Endothelial cell of umbilical vein (primary cell): ENCODE data around the gene SVOP. TPM values are rescaled to one million over a fixed set of nuclear protein-coding genes. Genes with fewer than 3 reads are reported as not detected.

Source experiments
- BruUV-seq: library from RNA; stranded (reverse); fragments of 400-500 nt; replicated peaks from 2 replicates; lab custom pipeline; 2021; lab: Mats Ljungman, UMichigan
- CTCF ChIA-PET: fragments of 300-600, 350-600 bp; sonication (Branson Sonifier 250); formaldehyde crosslinking; loops from one replicate; lab custom pipeline; 2021; ENCODE audit warnings: antibody characterized with exemption, inconsistent platforms; lab: Charles Lee
- POLR2A ChIA-PET: fragments of 300-600, 350-600 bp; sonication (Branson Sonifier 250); formaldehyde crosslinking; loops from one replicate; lab custom pipeline; 2021; ENCODE audit warnings: antibody characterized with exemption, inconsistent platforms; lab: Charles Lee
- DNase-seq: peaks from one replicate; pipeline ENCODE4 v3.0.0-alpha.2; 2011; ENCODE audit warnings: low read depth, low spot score
- FAIRE-seq: peaks from 2 replicates; lab custom pipeline; 2011; peaks lifted over from hg19 to GRCh38; lab: Jason Lieb, UNC
- H2AFZ ChIP-seq: 2 replicates; pipeline ENCODE4 v1.6.0; 2012; ENCODE audit warnings: low read depth, low read length, control low read depth, inconsistent platforms
- H3K27ac ChIP-seq: 2 replicates; pipeline ENCODE4 v1.5.1; 2011; ENCODE audit warnings: low read depth, mild to moderate bottlenecking, control low read depth, low read length, moderate library complexity; ENCODE audit not compliant: insufficient read depth
- H3K27me3 ChIP-seq, 2 experiments: 2 replicates each; pipeline versions ENCODE4 v1.6.0 to v1.6.1; 2011; ENCODE audit warnings: low read length in 2 of 2, mixed read lengths in 1 of 2; ENCODE audit not compliant: control insufficient read depth in 2 of 2, insufficient read depth in 2 of 2
- H3K36me3 ChIP-seq, 2 experiments: 2 replicates in 1 of 2; 3 replicates in 1 of 2; pipeline ENCODE4 v1.5.1; 2011; ENCODE audit warnings: low read length in 2 of 2, mild to moderate bottlenecking in 1 of 2, moderate library complexity in 1 of 2; ENCODE audit not compliant: control insufficient read depth in 2 of 2, insufficient read depth in 2 of 2; ENCODE audit errors: extremely low read depth in 1 of 2
- H3K4me1 ChIP-seq: 3 replicates; pipeline ENCODE4 v1.5.1; 2011; ENCODE audit warnings: mild to moderate bottlenecking, low read length; ENCODE audit not compliant: control insufficient read depth, insufficient read depth; ENCODE audit errors: extremely low read depth
- H3K4me2 ChIP-seq: 2 replicates; pipeline ENCODE4 v1.6.1; 2011; ENCODE audit warnings: low read length, control low read depth, mixed read lengths; ENCODE audit not compliant: insufficient read depth
- H3K4me3 ChIP-seq, 3 experiments: fragments of 200-600 bp in 1 of 3; sonication (generic), shearing (Covaris generic) in 1 of 3; replicated peaks in 1 of 3; 2 replicates each; pipeline ENCODE4 v1.5.1; 2011 to 2016; ENCODE audit warnings: control low read depth in 3 of 3, low read length in 3 of 3, mild to moderate bottlenecking in 2 of 3, inconsistent platforms in 1 of 3, low read depth in 1 of 3, moderate library complexity in 1 of 3; ENCODE audit not compliant: insufficient read depth in 1 of 3
- H3K79me2 ChIP-seq: 2 replicates; pipeline ENCODE4 v1.6.0; 2012; ENCODE audit warnings: low read length, inconsistent platforms; ENCODE audit not compliant: control insufficient read depth, insufficient read depth
- H3K9ac ChIP-seq: replicated peaks from 2 replicates; pipeline ENCODE3; 2011; ENCODE audit warnings: low read length, control low read depth; ENCODE audit not compliant: insufficient read depth; ENCODE audit errors: extremely low read depth
- H3K9me1 ChIP-seq: replicated peaks from 3 replicates; pipeline ENCODE4 v1.6.0; 2011; ENCODE audit warnings: mild to moderate bottlenecking, low read length; ENCODE audit not compliant: control insufficient read depth, insufficient read depth; ENCODE audit errors: extremely low read depth
- H3K9me3 ChIP-seq: replicated peaks from 2 replicates; pipeline ENCODE4 v1.5.1; 2012; ENCODE audit warnings: low read length, inconsistent platforms; ENCODE audit not compliant: control insufficient read depth, insufficient read depth
- H4K20me1 ChIP-seq: replicated peaks from 2 replicates; pipeline ENCODE3; 2011; ENCODE audit warnings: mild to moderate bottlenecking, low read length; ENCODE audit not compliant: control insufficient read depth, insufficient read depth; ENCODE audit errors: extremely low read depth
- CTCF ChIP-seq, 2 donors: IDR thresholded peaks; 1 replicate in 1 of 2; 2 replicates in 1 of 2; pipeline ENCODE4 v1.5.1; 2011; ENCODE audit warnings: low read length in 2 of 2, mild to moderate bottlenecking in 2 of 2, moderate library complexity in 2 of 2, control low read depth in 1 of 2, inconsistent platforms in 1 of 2, low read depth in 1 of 2; ENCODE audit not compliant: insufficient read depth in 1 of 2; ENCODE audit errors: extremely low read depth in 1 of 2
- EZH2 ChIP-seq: IDR thresholded peaks from 2 replicates; pipeline ENCODE4 v1.6.1; 2012; ENCODE audit warnings: borderline replicate concordance, low read depth, mild to moderate bottlenecking, moderate library complexity, low read length, inconsistent platforms; ENCODE audit not compliant: severe bottlenecking
- FOS ChIP-seq: IDR thresholded peaks from 2 replicates; pipeline ENCODE4 v1.6.1; 2011; ENCODE audit warnings: mild to moderate bottlenecking, low read length, moderate library complexity, borderline replicate concordance; ENCODE audit not compliant: insufficient read depth
- JUN ChIP-seq: IDR thresholded peaks from 2 replicates; pipeline ENCODE4 v1.6.1; 2011; ENCODE audit warnings: borderline replicate concordance, low read depth; ENCODE audit not compliant: insufficient read length, insufficient read depth
- MYC ChIP-seq: IDR thresholded peaks from one replicate; pipeline ENCODE4 v1.6.1; 2011; ENCODE audit warnings: mild to moderate bottlenecking, low read depth, low read length
- POLR2A ChIP-seq: IDR thresholded peaks from 2 replicates; pipeline ENCODE4 v1.6.1; 2012; ENCODE audit warnings: low read depth, mild to moderate bottlenecking, control low read depth, low read length
- POLR2AphosphoS5 ChIP-seq: IDR thresholded peaks from 2 replicates; pipeline ENCODE4 v1.6.1; 2012; ENCODE audit warnings: low read depth, mild to moderate bottlenecking, control low read depth, low read length, moderate library complexity; ENCODE audit not compliant: insufficient read depth
- dilution Hi-C: fragments of 300-500 bp; cut with MboI; formaldehyde crosslinking; loops from one replicate; pipeline ENCODE4 v1.15.0; 2019; ENCODE audit warnings: low sequenced_read_pairs; ENCODE audit not compliant: extremely low pct_ligation_motif_present
- intact Hi-C: fragments of 100-400 bp; cut with micrococcal nuclease; formaldehyde crosslinking; loops from one replicate; pipeline ENCODE4 v1.10.0; 2022
- polyA plus RNA-seq, 4 experiments: library from polyadenylated mRNA; depleted of rRNA in 3 of 4; stranded (reverse) in 3 of 4; unstranded in 1 of 4; fragments of >200 nt; gene quantifications; 2 replicates each; pipeline versions ENCODE4 v1.2.1 to v1.2.3, GENCODE V29; 2011 to 2012; ENCODE audit warnings: missing spikeins in 1 of 4
- total RNA-seq: library from RNA; stranded (reverse); gene quantifications from 2 replicates; pipeline ENCODE4 v1.2.3, GENCODE V29; 2021

The SVOP gene
- total and polyA plus RNA-seq, 2 donors (not counting 3 experiments of a cell fraction or from before 2014, with no cell fraction given): not detected

GRCh38 chr12:109009766-109010165, 11.1 kb downstream of the SVOP start:
- Histone ChIP-seq H3K9ac (no peak overlapping the region), H3K4me3 (no peak overlapping the region), H3K36me3 (no peaks in the 10 kb centered on the region), H3K79me2 (no peaks in the 10 kb centered on the region), H3K9me1 (no peaks in the 10 kb centered on the region), H3K4me1 (no peaks in the 10 kb centered on the region), H2AFZ (no peak overlapping the region), H3K27ac (no peak overlapping the region), H3K9me3 (no peaks in the 10 kb centered on the region), H3K4me2 (no peak overlapping the region), H3K27me3 (no peaks in the 10 kb centered on the region), H4K20me1 (no peaks in the 10 kb centered on the region)
- ChIA-PET CTCF (no interaction called here), POLR2A (no interaction called here)
- no peak for FAIRE-seq
- BruUV-seq: no TSS peak
- intact Hi-C loops (no loop called here), dilution Hi-C loops (no loop called here)
- DNase-seq: no peak
- TF ChIP-seq EZH2 (no peak), POLR2AphosphoS5 (no peak), FOS (no peak)

GRCh38 chr12:109004017-109004416, 16.9 kb downstream of the SVOP start:
- H3K4me3 ChIP-seq: no peak overlapping the region
- TF ChIP-seq POLR2A (no peak), JUN (no peak), EZH2 (no peak), POLR2AphosphoS5 (no peak), CTCF (IDR thresholded peaks at IDR 0.05; ENCODE audit: extremely low read depth in 1 of 2, insufficient read depth in 1 of 2, low read depth in 1 of 2, low read length in 2 of 2) (no peak), FOS (no peak), MYC (no peak)
- no peaks in the 10 kb centered on the region for H3K79me2 ChIP-seq
- ChIA-PET CTCF (interaction anchor here (1.1 kb wide), 1 partner anchor 9 kb away, joined by 3 read pairs; no protein-coding TSS in a partner anchor), POLR2A (no interaction called here)
- no peaks in the 10 kb centered on the region for H3K36me3 ChIP-seq
- H3K27me3 ChIP-seq: no peaks in the 10 kb centered on the region
- dilution Hi-C loops: no loop called here
- H3K9ac ChIP-seq: no peak overlapping the region
- H3K4me1 ChIP-seq: no peaks in the 10 kb centered on the region
- H3K9me1 ChIP-seq: no peaks in the 10 kb centered on the region
- intact Hi-C loops: no loop called here
- H3K4me2 ChIP-seq: no peak overlapping the region
- no peak overlapping the region for H2AFZ ChIP-seq
- no peak overlapping the region for H3K27ac ChIP-seq
- no TSS peak for BruUV-seq
- DNase-seq (no peak), FAIRE-seq (no peak)
- H4K20me1 ChIP-seq: no peaks in the 10 kb centered on the region
- H3K9me3 ChIP-seq: no peaks in the 10 kb centered on the region
